ENCODE measurements around the gene HBM.
"Not testable (repeated sequence)": the region's sequence is repeated elsewhere in the genome, so short reads cannot be mapped to it uniquely, and the experiment has no call there.

HBM gene

GRCh38 chr16:203246-203645 is 37.5 kb downstream of the HBM start:
- no peaks in the 10 kb centered on the region for H4K20me1 ChIP-seq (ENCODE audit: insufficient read depth)
- no peak for TF ChIP-seq CTCF (conservative IDR thresholded peaks at IDR 0.05; ENCODE audit: low read depth, low read length)
- no peak overlapping the region for H3K4me2 ChIP-seq
- no peaks in the 10 kb centered on the region; the same call in 1 of the 2 replicates for H3K79me2 ChIP-seq (ENCODE audit: insufficient read depth, low read depth)
- H3K27me3 ChIP-seq (ENCODE audit: insufficient read depth, low read depth) = no peaks in the 10 kb centered on the region
- H2AFZ ChIP-seq (ENCODE audit: low read depth) = no peak overlapping the region
- no peak overlapping the region for H3K27ac ChIP-seq
- peaks cover 8% of the 10 kb centered on the region for H3K4me1 ChIP-seq (ENCODE audit: low read depth, poor library complexity, severe bottlenecking)
- no peak overlapping the region for H3K9ac ChIP-seq
- no peak overlapping the region for H3K4me3 ChIP-seq (IDR thresholded peaks at IDR 0.05; ENCODE audit: insufficient read depth, low read depth, low read length)
- H3K36me3 ChIP-seq (ENCODE audit: insufficient read depth) = peaks cover 27% of the 10 kb centered on the region; the same call in 1 of the 2 replicates

GRCh38 chr16:204046-204445 is 38.3 kb downstream of the HBM start:
- not testable (repeated sequence) for H3K9ac ChIP-seq; H3K27me3 ChIP-seq (ENCODE audit: insufficient read depth, low read depth); H2AFZ ChIP-seq (ENCODE audit: low read depth); H3K4me2 ChIP-seq; H3K4me1 ChIP-seq (ENCODE audit: low read depth, poor library complexity, severe bottlenecking); H3K79me2 ChIP-seq (ENCODE audit: insufficient read depth, low read depth); H3K27ac ChIP-seq; H4K20me1 ChIP-seq (ENCODE audit: insufficient read depth); H3K4me3 ChIP-seq (IDR thresholded peaks at IDR 0.05; ENCODE audit: insufficient read depth, low read depth, low read length)
- peaks cover 19% of the 10 kb centered on the region; the same call in 1 of the 2 replicates for H3K36me3 ChIP-seq (ENCODE audit: insufficient read depth)

- H3K27me3 ChIP-seq (ENCODE audit: insufficient read depth, low read depth); H3K4me2 ChIP-seq; H3K79me2 ChIP-seq (ENCODE audit: insufficient read depth, low read depth); H3K4me1 ChIP-seq (ENCODE audit: low read depth, poor library complexity, severe bottlenecking); H3K27ac ChIP-seq; H3K9ac ChIP-seq; H2AFZ ChIP-seq (ENCODE audit: low read depth); H3K4me3 ChIP-seq (IDR thresholded peaks at IDR 0.05; ENCODE audit: insufficient read depth, low read depth, low read length); H4K20me1 ChIP-seq (ENCODE audit: insufficient read depth): not testable (repeated sequence)
- H3K36me3 ChIP-seq (ENCODE audit: insufficient read depth) = peaks cover 10% of the 10 kb centered on the region; the same call in 1 of the 2 replicates
These were observed 43.6 kb downstream of the HBM start for GRCh38 chr16:209359-209758.

GRCh38 chr16:211631-212180 is 45.9 kb downstream of the HBM start:
- not testable (repeated sequence) for H3K9ac ChIP-seq

GRCh38 chr16:212999-213398 is 47.2 kb downstream of the HBM start:
- Histone ChIP-seq H3K9ac (no peak overlapping the region), H3K27me3 (ENCODE audit: insufficient read depth, low read depth) (no peaks in the 10 kb centered on the region), H3K27ac (no peak overlapping the region), H4K20me1 (ENCODE audit: insufficient read depth) (0 out of 2 replicates have a peak, but pooled peaks cover 4% of the 10 kb centered on the region), H3K4me1 (ENCODE audit: low read depth, poor library complexity, severe bottlenecking) (no peaks in the 10 kb centered on the region), H3K4me3 (IDR thresholded peaks at IDR 0.05; ENCODE audit: insufficient read depth, low read depth, low read length) (no peak overlapping the region), H2AFZ (ENCODE audit: low read depth) (no peak overlapping the region), H3K36me3 (ENCODE audit: insufficient read depth) (no peaks in the 10 kb centered on the region; the same call in 1 of the 2 replicates), H3K79me2 (ENCODE audit: insufficient read depth, low read depth) (peaks cover 14% of the 10 kb centered on the region; the same call in 1 of the 2 replicates), H3K4me2 (no peak overlapping the region)
- no peak for TF ChIP-seq CTCF (conservative IDR thresholded peaks at IDR 0.05; ENCODE audit: low read depth, low read length)

More at GRCh38 chr16:211631-212180, 45.9 kb downstream of the HBM start:
- H3K27ac ChIP-seq; H3K4me1 ChIP-seq (ENCODE audit: low read depth, poor library complexity, severe bottlenecking); H3K36me3 ChIP-seq (ENCODE audit: insufficient read depth); H3K4me2 ChIP-seq; H2AFZ ChIP-seq (ENCODE audit: low read depth); H3K27me3 ChIP-seq (ENCODE audit: insufficient read depth, low read depth); H3K4me3 ChIP-seq (IDR thresholded peaks at IDR 0.05; ENCODE audit: insufficient read depth, low read depth, low read length); H4K20me1 ChIP-seq (ENCODE audit: insufficient read depth): not testable (repeated sequence)
- peaks cover 14% of the 10 kb centered on the region; the same call in 1 of the 2 replicates for H3K79me2 ChIP-seq (ENCODE audit: insufficient read depth, low read depth)
